ENCODE data around the gene ATAT1. TPM values are rescaled to one million over a fixed set of nuclear protein-coding genes. Genes with fewer than 3 reads are reported as not detected.

Gene ATAT1
- total and polyA plus RNA-seq, 9 of the 15 experiments (the other 6 are each of a cell fraction or from before 2014, with no cell fraction given) = 0.65 to 5.8 (median 1.6) TPM

DNA sequence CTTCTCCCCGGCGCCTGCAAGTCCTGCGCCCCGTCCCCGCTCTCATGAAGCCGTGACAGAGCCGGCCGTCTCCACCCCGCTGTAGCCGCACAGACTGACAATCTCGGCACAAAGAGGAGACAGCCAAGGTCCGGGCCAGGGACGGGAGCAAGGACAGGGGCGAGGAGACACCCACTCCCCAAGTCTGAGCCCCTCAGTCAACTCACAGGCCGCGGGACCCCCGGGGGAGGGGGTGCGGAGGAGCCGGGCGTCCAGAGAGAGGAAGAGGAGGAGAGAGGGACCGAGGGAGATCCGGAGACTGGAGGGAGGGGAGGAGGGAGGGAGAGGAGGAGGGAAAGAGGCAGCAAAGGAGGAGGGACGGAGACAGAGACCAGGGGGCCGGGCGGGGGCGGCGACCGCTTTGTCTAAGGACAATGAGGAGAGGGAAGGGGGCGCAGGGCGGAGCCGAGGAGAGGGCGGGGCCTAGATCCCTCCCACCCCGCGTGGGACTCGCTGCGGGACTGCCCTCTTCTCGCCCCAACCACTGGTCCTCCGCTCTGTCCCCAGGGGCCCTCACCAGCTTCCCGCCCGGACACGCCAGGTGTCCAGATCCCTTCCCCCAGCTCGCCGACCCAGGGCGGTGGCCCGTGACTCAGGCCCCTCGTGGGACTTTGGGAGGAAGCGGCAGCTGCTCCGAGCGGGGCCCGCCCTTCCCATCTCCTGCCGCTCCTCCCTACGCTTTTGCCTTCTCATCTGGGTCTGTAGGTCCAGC lies 60.4 kb downstream of the ATAT1 start (continued):
- TF ChIP-seq, protein P1, sequence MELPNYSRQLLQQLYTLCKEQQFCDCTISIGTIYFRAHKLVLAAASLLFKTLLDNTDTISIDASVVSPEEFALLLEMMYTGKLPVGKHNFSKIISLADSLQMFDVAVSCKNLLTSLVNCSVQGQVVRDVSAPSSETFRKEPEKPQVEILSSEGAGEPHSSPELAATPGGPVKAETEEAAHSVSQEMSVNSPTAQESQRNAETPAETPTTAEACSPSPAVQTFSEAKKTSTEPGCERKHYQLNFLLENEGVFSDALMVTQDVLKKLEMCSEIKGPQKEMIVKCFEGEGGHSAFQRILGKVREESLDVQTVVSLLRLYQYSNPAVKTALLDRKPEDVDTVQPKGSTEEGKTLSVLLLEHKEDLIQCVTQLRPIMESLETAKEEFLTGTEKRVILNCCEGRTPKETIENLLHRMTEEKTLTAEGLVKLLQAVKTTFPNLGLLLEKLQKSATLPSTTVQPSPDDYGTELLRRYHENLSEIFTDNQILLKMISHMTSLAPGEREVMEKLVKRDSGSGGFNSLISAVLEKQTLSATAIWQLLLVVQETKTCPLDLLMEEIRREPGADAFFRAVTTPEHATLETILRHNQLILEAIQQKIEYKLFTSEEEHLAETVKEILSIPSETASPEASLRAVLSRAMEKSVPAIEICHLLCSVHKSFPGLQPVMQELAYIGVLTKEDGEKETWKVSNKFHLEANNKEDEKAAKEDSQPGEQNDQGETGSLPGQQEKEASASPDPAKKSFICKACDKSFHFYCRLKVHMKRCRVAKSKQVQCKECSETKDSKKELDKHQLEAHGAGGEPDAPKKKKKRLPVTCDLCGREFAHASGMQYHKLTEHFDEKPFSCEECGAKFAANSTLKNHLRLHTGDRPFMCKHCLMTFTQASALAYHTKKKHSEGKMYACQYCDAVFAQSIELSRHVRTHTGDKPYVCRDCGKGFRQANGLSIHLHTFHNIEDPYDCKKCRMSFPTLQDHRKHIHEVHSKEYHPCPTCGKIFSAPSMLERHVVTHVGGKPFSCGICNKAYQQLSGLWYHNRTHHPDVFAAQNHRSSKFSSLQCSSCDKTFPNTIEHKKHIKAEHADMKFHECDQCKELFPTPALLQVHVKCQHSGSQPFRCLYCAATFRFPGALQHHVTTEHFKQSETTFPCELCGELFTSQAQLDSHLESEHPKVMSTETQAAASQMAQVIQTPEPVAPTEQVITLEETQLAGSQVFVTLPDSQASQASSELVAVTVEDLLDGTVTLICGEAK (IDR thresholded peaks at IDR 0.05) = peak; percentile 62
- TF ChIP-seq, protein P1 (CRISPR knock-in tag; IDR thresholded peaks at IDR 0.05) = no peak
- TF ChIP-seq PRMT5 (CRISPR knock-in tag; IDR thresholded peaks at IDR 0.05) (0 out of 2 replicates have a peak, but pooled peaks have one; percentile 12), ETV5 (CRISPR knock-in tag; IDR thresholded peaks at IDR 0.05; ENCODE audit: low read depth) (0 out of 2 replicates have a peak, but pooled peaks have one; percentile 64), TARDBP (IDR thresholded peaks at IDR 0.05) (peak; percentile 96), CXXC5 (CRISPR knock-in tag; IDR thresholded peaks at IDR 0.05) (peak; percentile 82), CHD2 (IDR thresholded peaks at IDR 0.05; ENCODE audit: low read depth, low read length) (peak; percentile 13; the same call in 1 of the 2 replicates), FIP1L1 (IDR thresholded peaks at IDR 0.05; ENCODE audit: low read depth, low read length, poor library complexity, severe bottlenecking) (peak; percentile 83), NR4A1 (CRISPR knock-in tag; IDR thresholded peaks at IDR 0.05) (0 out of 2 replicates have a peak, but pooled peaks have one; percentile 25), NR4A1 (tag; IDR thresholded peaks at IDR 0.05) (no peak), CBX1 (IDR thresholded peaks at IDR 0.05; ENCODE audit: low read depth) (peak; percentile 17; the same call in 1 of the 2 replicates), ZZZ3 (IDR thresholded peaks at IDR 0.05) (no peak), NRF1 (conservative IDR thresholded peaks at IDR 0.05 in 1 of 2, IDR thresholded peaks at IDR 0.05 in 1 of 2) (peak; percentile 34 to 53)
- TF ChIP-seq, protein P2, sequence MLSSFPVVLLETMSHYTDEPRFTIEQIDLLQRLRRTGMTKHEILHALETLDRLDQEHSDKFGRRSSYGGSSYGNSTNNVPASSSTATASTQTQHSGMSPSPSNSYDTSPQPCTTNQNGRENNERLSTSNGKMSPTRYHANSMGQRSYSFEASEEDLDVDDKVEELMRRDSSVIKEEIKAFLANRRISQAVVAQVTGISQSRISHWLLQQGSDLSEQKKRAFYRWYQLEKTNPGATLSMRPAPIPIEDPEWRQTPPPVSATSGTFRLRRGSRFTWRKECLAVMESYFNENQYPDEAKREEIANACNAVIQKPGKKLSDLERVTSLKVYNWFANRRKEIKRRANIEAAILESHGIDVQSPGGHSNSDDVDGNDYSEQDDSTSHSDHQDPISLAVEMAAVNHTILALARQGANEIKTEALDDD (IDR thresholded peaks at IDR 0.05) = no peak
- TF ChIP-seq, protein P3, sequence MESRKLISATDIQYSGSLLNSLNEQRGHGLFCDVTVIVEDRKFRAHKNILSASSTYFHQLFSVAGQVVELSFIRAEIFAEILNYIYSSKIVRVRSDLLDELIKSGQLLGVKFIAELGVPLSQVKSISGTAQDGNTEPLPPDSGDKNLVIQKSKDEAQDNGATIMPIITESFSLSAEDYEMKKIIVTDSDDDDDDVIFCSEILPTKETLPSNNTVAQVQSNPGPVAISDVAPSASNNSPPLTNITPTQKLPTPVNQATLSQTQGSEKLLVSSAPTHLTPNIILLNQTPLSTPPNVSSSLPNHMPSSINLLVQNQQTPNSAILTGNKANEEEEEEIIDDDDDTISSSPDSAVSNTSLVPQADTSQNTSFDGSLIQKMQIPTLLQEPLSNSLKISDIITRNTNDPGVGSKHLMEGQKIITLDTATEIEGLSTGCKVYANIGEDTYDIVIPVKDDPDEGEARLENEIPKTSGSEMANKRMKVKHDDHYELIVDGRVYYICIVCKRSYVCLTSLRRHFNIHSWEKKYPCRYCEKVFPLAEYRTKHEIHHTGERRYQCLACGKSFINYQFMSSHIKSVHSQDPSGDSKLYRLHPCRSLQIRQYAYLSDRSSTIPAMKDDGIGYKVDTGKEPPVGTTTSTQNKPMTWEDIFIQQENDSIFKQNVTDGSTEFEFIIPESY (CRISPR knock-in tag; IDR thresholded peaks at IDR 0.05) = peak; percentile 60; the same call in 1 of the 2 replicates

Measured in K562 (cell line).